Neural progenitor cell (in vitro differentiated cells): ENCODE results near the gene CDT1.

Experiments used
- EZH2 ChIP-seq: fragments of 200-600 bp; sonication (generic); IDR thresholded peaks from 2 replicates; pipeline ENCODE4 v1.6.1; 2017; ENCODE audit warnings: antibody characterized with exemption, mild to moderate bottlenecking, moderate library complexity
- EZH2phosphoT487 ChIP-seq: fragments of 200-600 bp; sonication (generic); IDR thresholded peaks from 2 replicates; pipeline ENCODE4 v1.6.1; 2017; ENCODE audit warnings: antibody characterized with exemption
- TF ChIP-seq, protein P1 (sequence below): fragments of 200-600 bp; sonication (generic); IDR thresholded peaks from 2 replicates; pipeline ENCODE4 v1.5.1; 2017; ENCODE audit warnings: antibody characterized with exemption, mild to moderate bottlenecking

DNA sequence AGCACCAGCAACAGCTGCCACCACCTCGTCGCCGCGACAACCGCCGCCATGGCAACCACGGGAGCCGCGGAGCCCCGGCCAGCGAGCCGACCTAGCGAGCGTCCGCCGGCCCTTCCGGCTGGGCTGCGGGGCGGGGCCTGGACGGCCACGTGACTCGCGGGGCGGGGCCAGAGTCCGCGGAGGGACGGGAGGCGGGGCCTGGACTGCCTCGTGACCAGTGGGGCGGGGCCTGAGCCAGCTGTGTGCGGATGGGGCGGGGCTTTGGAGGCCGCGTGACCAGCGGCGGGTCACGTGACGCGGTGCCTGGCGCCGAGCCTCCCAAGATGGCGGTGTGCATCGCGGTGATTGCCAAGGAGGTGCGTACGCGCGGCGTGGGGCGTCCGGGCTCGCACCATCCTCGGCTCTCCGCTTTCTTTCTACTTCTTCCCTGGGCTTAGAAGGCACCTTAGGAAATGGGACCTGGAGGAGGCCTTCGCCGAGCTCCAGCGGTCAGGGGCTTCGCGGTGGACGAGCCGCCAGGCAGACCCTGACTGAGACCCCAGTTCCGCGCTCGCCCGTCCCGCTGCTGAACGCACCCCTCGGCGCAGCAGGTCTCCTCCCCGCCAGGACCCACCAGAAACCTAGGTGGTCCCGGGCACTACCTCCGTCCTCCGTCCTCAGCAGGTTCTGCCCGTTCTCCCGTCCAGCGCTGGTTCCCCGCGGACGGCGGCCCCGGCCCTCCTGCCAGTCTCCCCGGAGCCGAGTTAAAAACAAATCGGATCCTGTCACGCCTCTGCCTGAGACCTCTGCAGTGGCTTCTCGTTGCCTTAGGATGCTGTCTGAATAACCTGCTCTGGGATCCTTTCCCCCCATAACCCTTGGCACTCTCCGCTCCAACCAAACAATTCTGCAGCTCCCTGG is 53.5 kb downstream of the CDT1 start, which contains the start of the genes GALNS and TRAPPC2L:
- TF ChIP-seq, protein P1, sequence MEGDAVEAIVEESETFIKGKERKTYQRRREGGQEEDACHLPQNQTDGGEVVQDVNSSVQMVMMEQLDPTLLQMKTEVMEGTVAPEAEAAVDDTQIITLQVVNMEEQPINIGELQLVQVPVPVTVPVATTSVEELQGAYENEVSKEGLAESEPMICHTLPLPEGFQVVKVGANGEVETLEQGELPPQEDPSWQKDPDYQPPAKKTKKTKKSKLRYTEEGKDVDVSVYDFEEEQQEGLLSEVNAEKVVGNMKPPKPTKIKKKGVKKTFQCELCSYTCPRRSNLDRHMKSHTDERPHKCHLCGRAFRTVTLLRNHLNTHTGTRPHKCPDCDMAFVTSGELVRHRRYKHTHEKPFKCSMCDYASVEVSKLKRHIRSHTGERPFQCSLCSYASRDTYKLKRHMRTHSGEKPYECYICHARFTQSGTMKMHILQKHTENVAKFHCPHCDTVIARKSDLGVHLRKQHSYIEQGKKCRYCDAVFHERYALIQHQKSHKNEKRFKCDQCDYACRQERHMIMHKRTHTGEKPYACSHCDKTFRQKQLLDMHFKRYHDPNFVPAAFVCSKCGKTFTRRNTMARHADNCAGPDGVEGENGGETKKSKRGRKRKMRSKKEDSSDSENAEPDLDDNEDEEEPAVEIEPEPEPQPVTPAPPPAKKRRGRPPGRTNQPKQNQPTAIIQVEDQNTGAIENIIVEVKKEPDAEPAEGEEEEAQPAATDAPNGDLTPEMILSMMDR = no peak
- TF ChIP-seq EZH2phosphoT487 (no peak), EZH2 (no peak)
